Endothelial cell (in vitro differentiated cells): ENCODE results near the gene IL15RA. TPM values are rescaled to one million over a fixed set of nuclear protein-coding genes. Genes with fewer than 3 reads are reported as not detected.

Experiments
- DNase-seq: peaks from one replicate; pipeline ENCODE4 v3.0.0; 2021; ENCODE audit warnings: low spot score
- H3K27ac Mint-ChIP-seq: one replicate; pipeline ENCODE4 v1.8.0; 2021; ENCODE audit warnings: mixed read lengths, inconsistent platforms; ENCODE audit not compliant: unreplicated experiment
- H3K27me3 Mint-ChIP-seq: one replicate; pipeline ENCODE4 v1.8.0; 2021; ENCODE audit warnings: mild to moderate bottlenecking, moderate library complexity, mixed read lengths, inconsistent platforms; ENCODE audit not compliant: unreplicated experiment
- H3K36me3 Mint-ChIP-seq: one replicate; pipeline ENCODE4 v1.8.0; 2021; ENCODE audit warnings: mild to moderate bottlenecking, low read depth, mixed read lengths, inconsistent platforms; ENCODE audit not compliant: unreplicated experiment
- H3K4me1 Mint-ChIP-seq: one replicate; pipeline ENCODE4 v1.8.0; 2021; ENCODE audit warnings: mild to moderate bottlenecking, mixed read lengths, inconsistent platforms; ENCODE audit not compliant: unreplicated experiment
- H3K4me3 Mint-ChIP-seq: one replicate; pipeline ENCODE4 v1.8.0; 2021; ENCODE audit warnings: mild to moderate bottlenecking, mixed read lengths, inconsistent platforms; ENCODE audit not compliant: unreplicated experiment
- H3K9me3 Mint-ChIP-seq: one replicate; pipeline ENCODE4 v1.8.0; 2021; ENCODE audit warnings: mixed read lengths, inconsistent platforms; ENCODE audit not compliant: unreplicated experiment
- CTCF ChIP-seq: fragments of 200-600 bp; sonication (generic); IDR thresholded peaks from one replicate; pipeline ENCODE4 v1.5.0; 2021; ENCODE audit warnings: antibody characterized with exemption; ENCODE audit not compliant: unreplicated experiment
- total RNA-seq: library from RNA; stranded (reverse); fragmentation: NEBNext Ultra II Directional; extraction: Animal tissue kit (Norgen Biotek cat#: 25700); gene quantifications from one replicate; pipeline ENCODE4 v1.2.1, GENCODE V29; 2021; ENCODE audit not compliant: unreplicated experiment

Gene IL15RA
- total RNA-seq, 1 donor from 2014 or later: 0.97 TPM

GRCh38 chr10:5987747-5988146, 10.4 kb upstream of the IL15RA start:
- no peak for DNase-seq
- no peak for TF ChIP-seq CTCF
- H3K4me1 Mint-ChIP-seq: no peaks in the 10 kb centered on the region
- H3K36me3 Mint-ChIP-seq: no peaks in the 10 kb centered on the region
- H3K9me3 Mint-ChIP-seq: no peaks in the 10 kb centered on the region
- no peak overlapping the region for H3K4me3 Mint-ChIP-seq
- H3K27ac Mint-ChIP-seq: no peak overlapping the region
- H3K27me3 Mint-ChIP-seq: peaks cover 2% of the 10 kb centered on the region

- Mint-ChIP-seq H3K27me3 (no peaks in the 10 kb centered on the region), H3K9me3 (no peaks in the 10 kb centered on the region), H3K36me3 (no peaks in the 10 kb centered on the region), H3K27ac (no peak overlapping the region), H3K4me3 (no peak overlapping the region), H3K4me1 (no peaks in the 10 kb centered on the region)
- DNase-seq: no peak
- no peak for TF ChIP-seq CTCF
Observed at GRCh38 chr10:5985029-5985428, 7.7 kb upstream of the IL15RA start.

- H3K4me3 Mint-ChIP-seq: no peak overlapping the region
- no peaks in the 10 kb centered on the region for H3K4me1 Mint-ChIP-seq
- no peaks in the 10 kb centered on the region for H3K9me3 Mint-ChIP-seq
- H3K27me3 Mint-ChIP-seq: no peaks in the 10 kb centered on the region
- no peaks in the 10 kb centered on the region for H3K36me3 Mint-ChIP-seq
- no peak overlapping the region for H3K27ac Mint-ChIP-seq
- TF ChIP-seq CTCF: no peak
- DNase-seq: no peak
Observed at GRCh38 chr10:5983774-5984173, 6.4 kb upstream of the IL15RA start.

GRCh38 chr10:5981529-5981928, 4.2 kb upstream of the IL15RA start:
- Mint-ChIP-seq H3K4me1 (peaks cover 6% of the 10 kb centered on the region), H3K9me3 (no peaks in the 10 kb centered on the region), H3K36me3 (peaks cover 3% of the 10 kb centered on the region), H3K4me3 (no peak overlapping the region), H3K27me3 (peaks cover 4% of the 10 kb centered on the region), H3K27ac (no peak overlapping the region)
- no peak for TF ChIP-seq CTCF
- DNase-seq: no peak

- H3K27me3 Mint-ChIP-seq: peaks cover 10% of the 10 kb centered on the region
- no peaks in the 10 kb centered on the region for H3K9me3 Mint-ChIP-seq
- no peak for TF ChIP-seq CTCF
- H3K4me3 Mint-ChIP-seq: peak overlapping the region; percentile 92
- peaks cover 3% of the 10 kb centered on the region for H3K36me3 Mint-ChIP-seq
- no peak for DNase-seq
- peaks cover 8% of the 10 kb centered on the region for H3K4me1 Mint-ChIP-seq
- peak overlapping the region; percentile 42 for H3K27ac Mint-ChIP-seq
Observed at GRCh38 chr10:5978230-5978489, 817 bp upstream of the IL15RA start.
